ENCODE results near the gene JADE1.

JADE1 gene

GRCh38 chr4:128846063-128846462 is 36.6 kb downstream of the JADE1 start:
- DNase-seq, result no peak

- DNase-seq, result no peak
These were observed 37.7 kb downstream of the JADE1 start for GRCh38 chr4:128847082-128847724.

GRCh38 chr4:128848461-128848860 is 39.0 kb downstream of the JADE1 start:
- no peak for DNase-seq

- DNase-seq, result no peak
These were observed 40.8 kb downstream of the JADE1 start for GRCh38 chr4:128850252-128850651.

GRCh38 chr4:128853741-128854140 is 44.2 kb downstream of the JADE1 start:
- DNase-seq, result no peak

GRCh38 chr4:128854433-128854832 is 44.9 kb downstream of the JADE1 start:
- no peak for DNase-seq

- no peak for DNase-seq
These were observed 46.1 kb downstream of the JADE1 start for GRCh38 chr4:128855621-128856020.

- no peak for DNase-seq
These were observed 46.7 kb downstream of the JADE1 start for GRCh38 chr4:128856246-128856645.

- no peak for DNase-seq
These were observed 49.6 kb downstream of the JADE1 start for GRCh38 chr4:128858879-128859671.

GRCh38 chr4:128859887-128860677 is 50.6 kb downstream of the JADE1 start:
- DNase-seq, result no peak

- DNase-seq, result no peak
These were observed 52.5 kb downstream of the JADE1 start for GRCh38 chr4:128861856-128862518.

- DNase-seq, result no peak
These were observed 53.3 kb downstream of the JADE1 start for GRCh38 chr4:128862608-128863311.

- peak; percentile 79 for DNase-seq
These were observed 54.0 kb downstream of the JADE1 start for GRCh38 chr4:128863312-128864075.

GRCh38 chr4:128865132-128865531 is 55.6 kb downstream of the JADE1 start:
- no peak for DNase-seq

- DNase-seq, result no peak
These were observed 56.8 kb downstream of the JADE1 start for GRCh38 chr4:128866269-128866668.

- DNase-seq, result no peak
These were observed 57.2 kb downstream of the JADE1 start for GRCh38 chr4:128866691-128867090.

- DNase-seq, result no peak
These were observed 59.3 kb downstream of the JADE1 start for GRCh38 chr4:128868758-128869157.

- no peak for DNase-seq
These were observed 60.4 kb downstream of the JADE1 start for GRCh38 chr4:128869776-128870509.

- no peak for DNase-seq
These were observed 62.4 kb downstream of the JADE1 start for GRCh38 chr4:128871948-128872347.

- peak; percentile 27 for DNase-seq
These were observed 66.7 kb downstream of the JADE1 start for GRCh38 chr4:128876200-128876599.

GRCh38 chr4:128877934-128878333 is 68.4 kb downstream of the JADE1 start:
- DNase-seq, result no peak
